Measurements from ENCODE around the gene BANK1. TPM values are rescaled to one million over a fixed set of nuclear protein-coding genes. Genes with fewer than 3 reads are reported as not detected.

BANK1 gene
- total RNA-seq, 1 donor from 2014 or later = 336 TPM

DNA sequence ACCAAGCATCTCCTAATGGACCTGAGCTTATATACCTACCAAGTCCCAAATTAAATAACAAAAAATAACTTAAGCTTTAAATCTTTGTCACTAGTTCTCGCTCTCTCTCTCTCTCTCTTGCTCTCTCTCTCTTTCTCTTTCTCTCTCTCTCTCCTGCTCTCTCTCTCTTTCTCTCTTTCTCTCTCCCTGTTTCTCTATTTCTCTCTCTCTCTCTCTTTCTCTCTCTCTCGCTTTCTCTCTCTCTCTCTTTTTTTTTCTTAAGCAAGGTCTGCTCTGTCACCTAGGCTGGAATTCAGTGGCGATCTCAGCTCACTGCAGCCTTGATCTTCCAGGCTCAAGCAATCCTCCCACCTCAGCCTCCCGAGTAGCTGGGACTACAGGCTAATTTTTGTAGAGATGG is 266.6 kb downstream of the BANK1 start:
- ATAC-seq (ENCODE audit: low read depth) (no peak), DNase-seq (no peak)
- ChIA-PET CTCF (no interaction called here), POLR2A (no interaction called here)
- TF ChIP-seq, protein P1, sequence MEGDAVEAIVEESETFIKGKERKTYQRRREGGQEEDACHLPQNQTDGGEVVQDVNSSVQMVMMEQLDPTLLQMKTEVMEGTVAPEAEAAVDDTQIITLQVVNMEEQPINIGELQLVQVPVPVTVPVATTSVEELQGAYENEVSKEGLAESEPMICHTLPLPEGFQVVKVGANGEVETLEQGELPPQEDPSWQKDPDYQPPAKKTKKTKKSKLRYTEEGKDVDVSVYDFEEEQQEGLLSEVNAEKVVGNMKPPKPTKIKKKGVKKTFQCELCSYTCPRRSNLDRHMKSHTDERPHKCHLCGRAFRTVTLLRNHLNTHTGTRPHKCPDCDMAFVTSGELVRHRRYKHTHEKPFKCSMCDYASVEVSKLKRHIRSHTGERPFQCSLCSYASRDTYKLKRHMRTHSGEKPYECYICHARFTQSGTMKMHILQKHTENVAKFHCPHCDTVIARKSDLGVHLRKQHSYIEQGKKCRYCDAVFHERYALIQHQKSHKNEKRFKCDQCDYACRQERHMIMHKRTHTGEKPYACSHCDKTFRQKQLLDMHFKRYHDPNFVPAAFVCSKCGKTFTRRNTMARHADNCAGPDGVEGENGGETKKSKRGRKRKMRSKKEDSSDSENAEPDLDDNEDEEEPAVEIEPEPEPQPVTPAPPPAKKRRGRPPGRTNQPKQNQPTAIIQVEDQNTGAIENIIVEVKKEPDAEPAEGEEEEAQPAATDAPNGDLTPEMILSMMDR (IDR thresholded peaks at IDR 0.05) = no peak
- no peaks in the 10 kb centered on the region for H3K27me3 Mint-ChIP-seq
- H3K9me3 Mint-ChIP-seq = no peaks in the 10 kb centered on the region
- intact Hi-C loops (cut with micrococcal nuclease) = no loop called here
- H3K4me1 Mint-ChIP-seq = peaks cover 21% of the 10 kb centered on the region
- H3K36me3 Mint-ChIP-seq (ENCODE audit: low read depth) = peaks cover 57% of the 10 kb centered on the region
- H3K27ac Mint-ChIP-seq = peak overlapping the region; percentile 31
- no peak overlapping the region for H3K4me3 Mint-ChIP-seq

DNA sequence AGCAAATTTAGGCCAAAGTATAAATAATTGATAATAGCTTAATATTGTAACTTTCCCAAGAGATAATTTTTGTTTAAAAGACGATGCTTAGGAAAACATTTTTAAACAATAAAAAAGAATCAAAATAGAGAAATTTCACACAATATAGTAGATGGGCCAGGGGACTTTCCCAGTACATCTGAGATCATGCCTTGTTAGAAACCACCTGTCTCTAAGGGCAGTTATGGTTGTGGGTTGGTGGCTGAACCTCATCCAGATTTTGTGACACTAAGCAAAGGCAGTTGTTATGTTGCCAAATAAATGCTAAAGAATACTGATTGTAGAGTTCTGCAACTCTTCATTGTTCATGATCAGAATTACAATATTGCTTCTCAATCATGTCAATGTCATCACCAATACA is 270.6 kb downstream of the BANK1 start:
- Mint-ChIP-seq H3K4me3 (no peak overlapping the region), H3K27ac (peak overlapping the region; percentile 82), H3K36me3 (ENCODE audit: low read depth) (peaks cover 74% of the 10 kb centered on the region), H3K9me3 (no peaks in the 10 kb centered on the region), H3K27me3 (no peaks in the 10 kb centered on the region), H3K4me1 (peaks cover 19% of the 10 kb centered on the region)
- CTCF ChIA-PET = no interaction called here
- intact Hi-C loops (cut with micrococcal nuclease) = no loop called here
- ATAC-seq (ENCODE audit: low read depth) (peak; percentile 84), DNase-seq (no peak)
- TF ChIP-seq, protein P1 (IDR thresholded peaks at IDR 0.05) = no peak
- POLR2A ChIA-PET = no interaction called here

DNA sequence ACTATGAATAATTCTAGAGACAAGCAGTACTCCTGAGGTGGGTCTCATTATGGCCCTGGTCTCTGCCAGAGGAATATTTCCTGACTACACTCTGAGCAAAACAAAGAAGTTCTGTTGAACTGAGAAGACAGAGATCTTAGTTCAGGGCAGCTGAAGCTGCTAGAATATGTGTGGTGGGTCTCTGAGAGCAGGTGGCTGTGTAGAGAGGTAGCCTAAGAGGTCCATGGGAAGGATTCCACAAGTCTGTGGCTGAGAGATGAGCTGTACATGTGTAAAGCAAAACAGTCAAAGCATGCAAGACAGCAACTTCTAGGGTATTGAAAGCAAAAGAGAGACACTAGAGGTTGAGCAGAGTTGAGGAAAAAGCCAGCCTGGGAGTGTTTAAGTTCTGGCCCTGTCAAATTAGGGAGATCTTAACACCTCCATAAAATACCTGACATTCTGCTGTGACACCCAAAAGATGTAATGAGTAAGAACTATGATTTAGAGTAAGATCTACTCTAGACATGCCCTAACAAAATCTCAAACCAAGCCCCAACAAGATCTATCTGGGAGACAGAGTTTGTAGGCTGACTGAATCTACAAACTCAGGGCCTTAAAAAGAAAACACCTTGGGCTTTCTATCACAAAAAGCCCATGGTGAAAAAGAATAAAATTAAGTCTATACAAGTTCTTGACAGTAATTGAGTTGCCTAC is 274.4 kb downstream of the BANK1 start:
- POLR2A ChIA-PET = no interaction called here
- peak overlapping the region; percentile 69 for H3K27ac Mint-ChIP-seq

DNA sequence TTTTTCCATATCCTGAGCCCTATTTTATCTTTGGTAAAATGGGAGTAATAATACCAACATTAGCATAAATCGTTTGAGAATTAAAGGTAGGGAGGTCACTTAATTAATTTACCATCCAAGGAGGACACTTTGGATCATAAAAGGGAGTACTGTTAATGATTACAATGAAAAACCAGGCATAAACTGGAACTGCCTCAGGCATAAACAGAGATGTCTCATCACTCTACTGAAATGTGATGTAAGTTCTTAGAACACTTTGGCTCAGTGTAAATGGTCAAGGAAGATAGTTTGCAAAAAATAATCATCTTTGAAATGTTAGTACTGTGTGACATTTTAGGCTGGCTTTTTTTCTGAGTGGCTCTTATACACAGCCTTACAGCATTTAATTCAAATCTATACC is 286.1 kb downstream of the BANK1 start:
- TF ChIP-seq, protein P1 (IDR thresholded peaks at IDR 0.05) = no peak
- DNase-seq (no peak), ATAC-seq (ENCODE audit: low read depth) (no peak)
- ChIA-PET CTCF (no interaction called here), POLR2A (no interaction called here)
- no peak overlapping the region for H3K4me3 Mint-ChIP-seq
- H3K27ac Mint-ChIP-seq = peak overlapping the region; percentile 37
- intact Hi-C loops (cut with micrococcal nuclease) = no loop called here
- peaks cover 61% of the 10 kb centered on the region for H3K36me3 Mint-ChIP-seq (ENCODE audit: low read depth)
- H3K27me3 Mint-ChIP-seq = no peaks in the 10 kb centered on the region
- H3K9me3 Mint-ChIP-seq = peaks cover 4% of the 10 kb centered on the region
- peaks cover 2% of the 10 kb centered on the region for H3K4me1 Mint-ChIP-seq

More for the DNA sequence above, 274.4 kb downstream of the BANK1 start:
- ATAC-seq (ENCODE audit: low read depth) (no peak), DNase-seq (no peak)
- Mint-ChIP-seq H3K4me3 (no peak overlapping the region), H3K9me3 (no peaks in the 10 kb centered on the region), H3K4me1 (peaks cover 13% of the 10 kb centered on the region), H3K36me3 (ENCODE audit: low read depth) (peaks cover 83% of the 10 kb centered on the region), H3K27me3 (no peaks in the 10 kb centered on the region)
- CTCF ChIA-PET = no interaction called here
- intact Hi-C loops (cut with micrococcal nuclease) = no loop called here
- TF ChIP-seq, protein P1 (IDR thresholded peaks at IDR 0.05) = no peak

DNA sequence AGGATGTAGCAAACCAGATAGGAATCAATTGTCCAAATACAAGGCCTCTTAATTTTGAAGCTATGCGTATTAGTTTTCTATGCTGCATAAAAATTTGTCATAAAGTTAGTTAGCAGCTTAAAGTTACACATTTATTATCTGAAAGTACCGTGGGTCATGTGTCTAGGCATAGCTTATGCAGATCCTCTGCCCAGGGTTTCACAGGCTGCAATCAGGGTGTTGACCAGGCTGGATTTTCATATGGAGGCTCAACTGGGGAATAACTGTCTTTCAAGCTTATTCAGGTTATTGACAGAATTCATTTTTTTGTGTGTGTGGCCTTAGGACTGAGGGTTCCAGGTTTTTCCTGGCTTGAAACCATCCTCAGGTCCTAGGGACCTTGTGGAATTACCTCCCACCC is 289.7 kb downstream of the BANK1 start:
- no peak overlapping the region for H3K4me3 Mint-ChIP-seq
- ChIA-PET CTCF (no interaction called here), POLR2A (interaction anchor here (0.6 kb wide), 1 partner anchor 911 kb away, joined by 4 read pairs; no protein-coding TSS in a partner anchor)
- ATAC-seq (ENCODE audit: low read depth) (no peak), DNase-seq (no peak)
- intact Hi-C loops (cut with micrococcal nuclease) = no loop called here
- no peaks in the 10 kb centered on the region for H3K27me3 Mint-ChIP-seq
- H3K27ac Mint-ChIP-seq = no peak overlapping the region
- peaks cover 7% of the 10 kb centered on the region for H3K9me3 Mint-ChIP-seq
- H3K4me1 Mint-ChIP-seq = peaks cover 2% of the 10 kb centered on the region
- TF ChIP-seq, protein P1 (IDR thresholded peaks at IDR 0.05) = no peak
- H3K36me3 Mint-ChIP-seq (ENCODE audit: low read depth) = peaks cover 31% of the 10 kb centered on the region

Measured in activated B cell treated with CpG ODN at 0.5 μM for 24 hours (primary cell).